GM12878 (cell line): ENCODE results near the gene CTNNA1. TPM values are rescaled to one million over a fixed set of nuclear protein-coding genes. Genes with fewer than 3 reads are reported as not detected.
A peak's percentile ranks its signal among the peaks of the same experiment; 100 is the strongest.

Experiments used
- ATAC-seq: fragments of 200-7000 bp; cut with Tn5 transposase; 3 replicates; pipeline ENCODE4 v1.9.1; 2020; ENCODE audit warnings: mild to moderate bottlenecking, moderate library complexity
- BruUV-seq: library from RNA; stranded (reverse); fragments of 400-500 nt; replicated peaks from 2 replicates; lab custom pipeline; 2021; lab: Mats Ljungman, UMichigan
- CTCF ChIA-PET: fragments of 300-600 bp; sonication (Branson Sonifier 250); formaldehyde crosslinking; extraction: SDS; loops from one replicate; lab custom pipeline; 2021; ENCODE audit warnings: inconsistent platforms; lab: Yijun Ruan, JAX
- POLR2A ChIA-PET: fragments of 350-600 bp; formaldehyde crosslinking; extraction: SDS; loops from one replicate; lab custom pipeline; 2021; ENCODE audit warnings: inconsistent platforms; lab: Charles Lee
- RAD21 ChIA-PET: fragments of 300-600 bp; sonication (Branson Sonifier 250); formaldehyde crosslinking; loops from one replicate; lab custom pipeline; 2023; ENCODE audit warnings: antibody characterized with exemption; ENCODE audit not compliant: unreplicated experiment; lab: Charles Lee
- SMC1A ChIA-PET: fragments of 300-600 bp; sonication (Branson Sonifier 250); formaldehyde crosslinking; loops from one replicate; lab custom pipeline; 2023; ENCODE audit not compliant: unreplicated experiment, uncharacterized antibody; lab: Charles Lee
- DNase-seq: peaks from one replicate; pipeline ENCODE4 v3.0.0-alpha.2; 2011; ENCODE audit warnings: low read depth, low spot score
- FAIRE-seq: peaks from 3 replicates; lab custom pipeline; 2011; peaks lifted over from hg19 to GRCh38; lab: Jason Lieb, UNC
- H2AFZ ChIP-seq: 2 replicates; pipeline ENCODE4 v1.6.0; 2011; ENCODE audit warnings: low read depth, low read length, control low read depth; ENCODE audit not compliant: control insufficient read depth
- H3K27ac ChIP-seq: 2 replicates; pipeline ENCODE4 v1.5.1; 2011; ENCODE audit warnings: control low read depth; ENCODE audit not compliant: control insufficient read depth, insufficient read depth
- H3K27me3 ChIP-seq, 2 experiments: replicated peaks in 1 of 2; 2 replicates each; pipeline versions ENCODE4 v1.6.0 to v1.6.1; 2011; ENCODE audit warnings: low read length in 1 of 2; ENCODE audit not compliant: control insufficient read depth in 2 of 2, insufficient read depth in 2 of 2
- H3K36me3 ChIP-seq, 2 experiments: 2 replicates each; pipeline ENCODE4 v1.5.1; 2011; ENCODE audit warnings: low read length in 1 of 2; ENCODE audit not compliant: control insufficient read depth in 2 of 2, insufficient read depth in 2 of 2
- H3K4me1 ChIP-seq: 2 replicates; pipeline ENCODE4 v1.6.1; 2011; ENCODE audit warnings: mild to moderate bottlenecking, low read length, moderate library complexity, mixed read lengths; ENCODE audit not compliant: control insufficient read depth, insufficient read depth
- H3K4me2 ChIP-seq: 2 replicates; pipeline ENCODE4 v1.6.0; 2011; ENCODE audit warnings: control low read depth; ENCODE audit not compliant: control insufficient read depth, insufficient read depth
- H3K4me3 ChIP-seq: fragments of 200-600 bp; sonication (generic); 2 replicates; pipeline ENCODE4 v1.5.1; 2016
- H3K79me2 ChIP-seq: 2 replicates; pipeline ENCODE4 v1.6.0; 2011; ENCODE audit warnings: low read length; ENCODE audit not compliant: control insufficient read depth, insufficient read depth
- H3K9ac ChIP-seq: 2 replicates; pipeline ENCODE4 v1.8.0; 2011; ENCODE audit warnings: low read length, control low read depth, mixed read lengths; ENCODE audit not compliant: control insufficient read depth, insufficient read depth
- H3K9me3 ChIP-seq: replicated peaks from 3 replicates; pipeline ENCODE4 v1.5.1; 2011; ENCODE audit warnings: mild to moderate bottlenecking, low read length; ENCODE audit not compliant: control insufficient read depth, insufficient read depth
- H4K20me1 ChIP-seq: 2 replicates; pipeline ENCODE4 v1.6.0; 2011; ENCODE audit not compliant: control insufficient read depth, insufficient read depth
- ATF7 ChIP-seq: fragments of 450-650 bp; IDR thresholded peaks from 2 replicates; pipeline ENCODE4 v1.6.1; 2016; ENCODE audit warnings: low read depth, mild to moderate bottlenecking
- CBX3 ChIP-seq: fragments of 200-600 bp; sonication (generic); IDR thresholded peaks from 2 replicates; pipeline ENCODE4 v1.6.1; 2016; ENCODE audit warnings: low read depth, borderline replicate concordance
- CTCF ChIP-seq, 3 experiments: IDR thresholded peaks in 2 of 3; conservative IDR thresholded peaks in 1 of 3; 2 replicates each; pipeline ENCODE4 v1.5.1; 2011; ENCODE audit warnings: low read depth in 3 of 3, low read length in 3 of 3, mild to moderate bottlenecking in 3 of 3, control low read depth in 2 of 3, moderate library complexity in 2 of 3, inconsistent platforms in 1 of 3, mixed read lengths in 1 of 3; ENCODE audit not compliant: control insufficient read depth in 2 of 3, insufficient read depth in 1 of 3; ENCODE audit errors: extremely low read depth in 1 of 3
- ESRRA ChIP-seq: IDR thresholded peaks from 2 replicates; pipeline ENCODE4 v1.6.1; 2012; ENCODE audit warnings: mild to moderate bottlenecking, low read length, improper control_type of control experiment
- HDGF ChIP-seq: fragments of 450-650 bp; IDR thresholded peaks from 2 replicates; pipeline ENCODE4 v1.6.1; 2016; ENCODE audit warnings: antibody characterized with exemption
- NR2C1 ChIP-seq: fragments of 450-650 bp; IDR thresholded peaks from 2 replicates; pipeline ENCODE4 v1.6.1; 2017; ENCODE audit warnings: antibody characterized with exemption, mild to moderate bottlenecking, moderate library complexity
- ZBTB40 ChIP-seq: fragments of 450-650 bp; IDR thresholded peaks from 2 replicates; pipeline ENCODE4 v1.6.1; 2016; ENCODE audit warnings: mild to moderate bottlenecking, moderate library complexity, borderline replicate concordance
- WGBS: methylation state at CpG from one replicate; pipeline ENCODE4 v1.1.6; 2016; ENCODE audit warnings: low lambda C conversion rate; ENCODE audit not compliant: insufficient replicate concordance, insufficient coverage; ENCODE audit errors: missing lambda C conversion rate; 5-methylcytosine and 5-hydroxymethylcytosine counted together
- in situ Hi-C: fragments of 300-500 bp; cut with MboI; formaldehyde crosslinking; loops from 9 replicates; pipeline ENCODE4 v1.14.3; 2018; ENCODE audit warnings: mixed read lengths
- intact Hi-C: fragments of 100-400 bp; cut with micrococcal nuclease; formaldehyde crosslinking; loops from one replicate; pipeline ENCODE4 v1.14.2; 2022; ENCODE audit not compliant: unreplicated experiment
- polyA plus RNA-seq, 11 experiments: library from polyadenylated mRNA; depleted of rRNA in 4 of 11; unstranded in 6 of 11; stranded (reverse) in 5 of 11; fragments of >200 nt; fragmentation: Nextera tagmentation in 4 of 11; fragmentation: Illumina TruSeq in 1 of 11; extraction: Ambion mirVana in 4 of 11; extraction: Trizol in 1 of 11; gene quantifications; 1 replicate in 1 of 11; 2 replicates in 10 of 11; pipeline versions ENCODE4 v1.2.1 to v1.2.3, GENCODE V29; 2011 to 2016; ENCODE audit warnings: inconsistent platforms in 2 of 11, missing spikeins in 2 of 11, low read depth in 1 of 11
- total RNA-seq, 4 experiments: library from RNA; depleted of rRNA in 3 of 4; stranded (reverse); fragments of >200 nt in 3 of 4; fragmentation: Illumina TruSeq in 1 of 4; extraction: Trizol in 1 of 4; gene quantifications; 2 replicates each; pipeline versions ENCODE4 v1.2.1 to v1.2.3, GENCODE V29; 2013 to 2021

CTNNA1 gene
- total and polyA plus RNA-seq, 10 of the 15 experiments (the other 5 are each of a cell fraction or from before 2014, with no cell fraction given): 32.6 to 104 (median 57.7) TPM

- ATAC-seq (peak; percentile 76), DNase-seq (no peak), FAIRE-seq (no peak)
- Histone ChIP-seq H3K9me3 (no peaks in the 10 kb centered on the region), H4K20me1 (no peaks in the 10 kb centered on the region), H3K27ac (no peak overlapping the region), H3K9ac (no peak overlapping the region), H3K4me2 (no peak overlapping the region), H3K4me1 (no peaks in the 10 kb centered on the region), H3K79me2 (peaks cover 2% of the 10 kb centered on the region), H3K36me3 (no peaks in the 10 kb centered on the region; a peak in 1 of 4 replicates), H2AFZ (no peak overlapping the region), H3K27me3 (no peaks in the 10 kb centered on the region), H3K4me3 (no peak overlapping the region)
- no TSS peak for BruUV-seq
- POLR2A ChIA-PET: interaction anchor here (0.9 kb wide), 1 partner anchor 13 kb away, joined by 4 read pairs; no protein-coding TSS in a partner anchor
- RAD21 ChIA-PET: interaction anchor here (2.2 kb wide), 1 partner anchor 134 kb away, joined by 5 read pairs; no protein-coding TSS in a partner anchor
- intact Hi-C loops: loop anchor here (10.0 kb wide), 1 partner anchor 130 kb away; no protein-coding TSS in a partner anchor
- WGBS: 100% methylated on average over 1 of the region's 1 CpG
- CTCF ChIA-PET: interaction anchor here (0.6 to 4.3 kb wide), 5 partner anchors 14 to 554 kb away, joined by 3 to 34 read pairs (median 5); no protein-coding TSS in a partner anchor
- in situ Hi-C loops: no loop called here
- SMC1A ChIA-PET: interaction anchor here (1.1 to 3.9 kb wide), 3 partner anchors 12 to 15 kb away, joined by 3 to 14 read pairs (median 4); no protein-coding TSS in a partner anchor
- TF ChIP-seq CTCF (IDR thresholded peaks at IDR 0.05 in 2 of 3, conservative IDR thresholded peaks at IDR 0.05 in 1 of 3; ENCODE audit: control insufficient read depth in 2 of 3, extremely low read depth in 1 of 3, insufficient read depth in 1 of 3, low read depth in 3 of 3, low read length in 3 of 3) (no peak), ATF7 (peak; percentile 42; the same call in 1 of the 2 replicates), ESRRA (no peak), HDGF (no peak), ZBTB40 (no peak), CBX3 (no peak), NR2C1 (no peak)
These were observed 21.8 kb downstream of the CTNNA1 start for GRCh38 chr5:138775034-138775433.
